ENCODE measurements around the gene GSN. TPM values are rescaled to one million over a fixed set of nuclear protein-coding genes. Genes with fewer than 3 reads are reported as not detected.
A peak's percentile ranks its signal among the peaks of the same experiment; 100 is the strongest.

Gene GSN
- total RNA-seq, 1 experiment from 2014 or later: 13.8 TPM

GRCh38 chr9:121326130-121326838, 58.3 kb downstream of the GSN start:
- peak; percentile 19 for DNase-seq (ENCODE audit: low read depth)
- in situ Hi-C loops (cut with HindIII; ENCODE audit: low pct_unique_long_range_greater_than_20kb, low sequenced_read_pairs): no loop called here

GRCh38 chr9:121326901-121327613, 59.1 kb downstream of the GSN start:
- in situ Hi-C loops (cut with HindIII; ENCODE audit: low pct_unique_long_range_greater_than_20kb, low sequenced_read_pairs): no loop called here
- DNase-seq (ENCODE audit: low read depth): no peak

GRCh38 chr9:121328476-121328875, 60.5 kb downstream of the GSN start:
- DNase-seq (ENCODE audit: low read depth): no peak
- in situ Hi-C loops (cut with HindIII; ENCODE audit: low pct_unique_long_range_greater_than_20kb, low sequenced_read_pairs): no loop called here

- in situ Hi-C loops (cut with HindIII; ENCODE audit: low pct_unique_long_range_greater_than_20kb, low sequenced_read_pairs): no loop called here
Observed at GRCh38 chr9:121328876-121329681, 61.1 kb downstream of the GSN start.

GRCh38 chr9:121331549-121331948, 63.6 kb downstream of the GSN start:
- in situ Hi-C loops (cut with HindIII; ENCODE audit: low pct_unique_long_range_greater_than_20kb, low sequenced_read_pairs): no loop called here
- DNase-seq (ENCODE audit: low read depth): no peak

More at GRCh38 chr9:121328876-121329681, 61.1 kb downstream of the GSN start:
- DNase-seq (ENCODE audit: low read depth): no peak

GRCh38 chr9:121331992-121332685, 64.2 kb downstream of the GSN start:
- in situ Hi-C loops (cut with HindIII; ENCODE audit: low pct_unique_long_range_greater_than_20kb, low sequenced_read_pairs): no loop called here

GRCh38 chr9:121333950-121334773, 66.2 kb downstream of the GSN start:
- in situ Hi-C loops (cut with HindIII; ENCODE audit: low pct_unique_long_range_greater_than_20kb, low sequenced_read_pairs): no loop called here
- DNase-seq (ENCODE audit: low read depth): no peak

More at GRCh38 chr9:121331992-121332685, 64.2 kb downstream of the GSN start:
- no peak for DNase-seq (ENCODE audit: low read depth)

- no peak for DNase-seq (ENCODE audit: low read depth)
- in situ Hi-C loops (cut with HindIII; ENCODE audit: low pct_unique_long_range_greater_than_20kb, low sequenced_read_pairs): no loop called here
Observed at GRCh38 chr9:121336665-121337064, 68.7 kb downstream of the GSN start.

GRCh38 chr9:121339437-121339836, 71.5 kb downstream of the GSN start:
- DNase-seq (ENCODE audit: low read depth): no peak
- in situ Hi-C loops (cut with HindIII; ENCODE audit: low pct_unique_long_range_greater_than_20kb, low sequenced_read_pairs): no loop called here

GRCh38 chr9:121340676-121341392, 72.9 kb downstream of the GSN start:
- in situ Hi-C loops (cut with HindIII; ENCODE audit: low pct_unique_long_range_greater_than_20kb, low sequenced_read_pairs): no loop called here
- no peak for DNase-seq (ENCODE audit: low read depth)

GRCh38 chr9:121344184-121344583, 76.2 kb downstream of the GSN start:
- DNase-seq (ENCODE audit: low read depth): no peak
- in situ Hi-C loops (cut with HindIII; ENCODE audit: low pct_unique_long_range_greater_than_20kb, low sequenced_read_pairs): no loop called here

GRCh38 chr9:121345070-121345469, 77.1 kb downstream of the GSN start:
- in situ Hi-C loops (cut with HindIII; ENCODE audit: low pct_unique_long_range_greater_than_20kb, low sequenced_read_pairs): no loop called here
- DNase-seq (ENCODE audit: low read depth): no peak

- in situ Hi-C loops (cut with HindIII; ENCODE audit: low pct_unique_long_range_greater_than_20kb, low sequenced_read_pairs): no loop called here
- no peak for DNase-seq (ENCODE audit: low read depth)
Observed at GRCh38 chr9:121348221-121348620, 80.3 kb downstream of the GSN start.

- in situ Hi-C loops (cut with HindIII; ENCODE audit: low pct_unique_long_range_greater_than_20kb, low sequenced_read_pairs): no loop called here
- no peak for DNase-seq (ENCODE audit: low read depth)
Observed at GRCh38 chr9:121349009-121349408, 81.0 kb downstream of the GSN start.

GRCh38 chr9:121350036-121350435, 82.1 kb downstream of the GSN start:
- no peak for DNase-seq (ENCODE audit: low read depth)
- in situ Hi-C loops (cut with HindIII; ENCODE audit: low pct_unique_long_range_greater_than_20kb, low sequenced_read_pairs): no loop called here

- DNase-seq (ENCODE audit: low read depth): peak; percentile 74
- in situ Hi-C loops (cut with HindIII; ENCODE audit: low pct_unique_long_range_greater_than_20kb, low sequenced_read_pairs): no loop called here
Observed at GRCh38 chr9:121350993-121351561, 83.1 kb downstream of the GSN start.
